ENCODE measurements around the gene FRS3. TPM values are rescaled to one million over a fixed set of nuclear protein-coding genes. Genes with fewer than 3 reads are reported as not detected.
A peak's percentile ranks its signal among the peaks of the same experiment; 100 is the strongest.

FRS3 gene
- total and polyA plus RNA-seq, 2 of the 13 experiments (the other 11 are each of a cell fraction or from before 2014, with no cell fraction given), result 3.0 to 7.4 TPM

- TF ChIP-seq, protein P1, sequence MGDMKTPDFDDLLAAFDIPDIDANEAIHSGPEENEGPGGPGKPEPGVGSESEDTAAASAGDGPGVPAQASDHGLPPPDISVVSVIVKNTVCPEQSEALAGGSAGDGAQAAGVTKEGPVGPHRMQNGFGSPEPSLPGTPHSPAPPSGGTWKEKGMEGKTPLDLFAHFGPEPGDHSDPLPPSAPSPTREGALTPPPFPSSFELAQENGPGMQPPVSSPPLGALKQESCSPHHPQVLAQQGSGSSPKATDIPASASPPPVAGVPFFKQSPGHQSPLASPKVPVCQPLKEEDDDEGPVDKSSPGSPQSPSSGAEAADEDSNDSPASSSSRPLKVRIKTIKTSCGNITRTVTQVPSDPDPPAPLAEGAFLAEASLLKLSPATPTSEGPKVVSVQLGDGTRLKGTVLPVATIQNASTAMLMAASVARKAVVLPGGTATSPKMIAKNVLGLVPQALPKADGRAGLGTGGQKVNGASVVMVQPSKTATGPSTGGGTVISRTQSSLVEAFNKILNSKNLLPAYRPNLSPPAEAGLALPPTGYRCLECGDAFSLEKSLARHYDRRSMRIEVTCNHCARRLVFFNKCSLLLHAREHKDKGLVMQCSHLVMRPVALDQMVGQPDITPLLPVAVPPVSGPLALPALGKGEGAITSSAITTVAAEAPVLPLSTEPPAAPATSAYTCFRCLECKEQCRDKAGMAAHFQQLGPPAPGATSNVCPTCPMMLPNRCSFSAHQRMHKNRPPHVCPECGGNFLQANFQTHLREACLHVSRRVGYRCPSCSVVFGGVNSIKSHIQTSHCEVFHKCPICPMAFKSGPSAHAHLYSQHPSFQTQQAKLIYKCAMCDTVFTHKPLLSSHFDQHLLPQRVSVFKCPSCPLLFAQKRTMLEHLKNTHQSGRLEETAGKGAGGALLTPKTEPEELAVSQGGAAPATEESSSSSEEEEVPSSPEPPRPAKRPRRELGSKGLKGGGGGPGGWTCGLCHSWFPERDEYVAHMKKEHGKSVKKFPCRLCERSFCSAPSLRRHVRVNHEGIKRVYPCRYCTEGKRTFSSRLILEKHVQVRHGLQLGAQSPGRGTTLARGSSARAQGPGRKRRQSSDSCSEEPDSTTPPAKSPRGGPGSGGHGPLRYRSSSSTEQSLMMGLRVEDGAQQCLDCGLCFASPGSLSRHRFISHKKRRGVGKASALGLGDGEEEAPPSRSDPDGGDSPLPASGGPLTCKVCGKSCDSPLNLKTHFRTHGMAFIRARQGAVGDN (CRISPR knock-in tag; IDR thresholded peaks at IDR 0.05), result peak; percentile 73
- TF ChIP-seq ZKSCAN8 (CRISPR knock-in tag; IDR thresholded peaks at IDR 0.05; ENCODE audit: borderline replicate concordance) (0 out of 2 replicates have a peak, but pooled peaks have one; percentile 25), ARID2 (CRISPR knock-in tag; IDR thresholded peaks at IDR 0.05; ENCODE audit: borderline replicate concordance) (no peak), SALL2 (CRISPR knock-in tag; IDR thresholded peaks at IDR 0.05) (0 out of 2 replicates have a peak, but pooled peaks have one; percentile 29), FOXC1 (CRISPR knock-in tag; IDR thresholded peaks at IDR 0.05; ENCODE audit: borderline replicate concordance) (no peak; the same call in 1 of the 2 replicates), ZNF670 (CRISPR knock-in tag; IDR thresholded peaks at IDR 0.05; ENCODE audit: borderline replicate concordance) (no peak), NR3C1 (CRISPR knock-in tag; IDR thresholded peaks at IDR 0.05) (no peak), SIX4 (CRISPR knock-in tag; IDR thresholded peaks at IDR 0.05) (0 out of 2 replicates have a peak, but pooled peaks have one; percentile 11), TRIM24 (CRISPR knock-in tag; IDR thresholded peaks at IDR 0.05) (no peak), CCAR2 (optimal IDR thresholded peaks at IDR 0.05; ENCODE audit: low read depth, low read length) (no peak), RXRA (CRISPR knock-in tag; IDR thresholded peaks at IDR 0.05) (peak; percentile 47; the same call in 1 of the 2 replicates), ADNP (CRISPR knock-in tag; IDR thresholded peaks at IDR 0.05) (no peak), REPIN1 (CRISPR knock-in tag; IDR thresholded peaks at IDR 0.05; ENCODE audit: borderline replicate concordance, low read depth) (peak; percentile 43; the same call in 1 of the 2 replicates), GABPA (IDR thresholded peaks at IDR 0.05; ENCODE audit: low read depth, low read length) (no peak), GABPA (CRISPR knock-in tag; IDR thresholded peaks at IDR 0.05; ENCODE audit: low read depth) (peak; percentile 46; the same call in 1 of the 2 replicates)
- TF ChIP-seq, protein P2, sequence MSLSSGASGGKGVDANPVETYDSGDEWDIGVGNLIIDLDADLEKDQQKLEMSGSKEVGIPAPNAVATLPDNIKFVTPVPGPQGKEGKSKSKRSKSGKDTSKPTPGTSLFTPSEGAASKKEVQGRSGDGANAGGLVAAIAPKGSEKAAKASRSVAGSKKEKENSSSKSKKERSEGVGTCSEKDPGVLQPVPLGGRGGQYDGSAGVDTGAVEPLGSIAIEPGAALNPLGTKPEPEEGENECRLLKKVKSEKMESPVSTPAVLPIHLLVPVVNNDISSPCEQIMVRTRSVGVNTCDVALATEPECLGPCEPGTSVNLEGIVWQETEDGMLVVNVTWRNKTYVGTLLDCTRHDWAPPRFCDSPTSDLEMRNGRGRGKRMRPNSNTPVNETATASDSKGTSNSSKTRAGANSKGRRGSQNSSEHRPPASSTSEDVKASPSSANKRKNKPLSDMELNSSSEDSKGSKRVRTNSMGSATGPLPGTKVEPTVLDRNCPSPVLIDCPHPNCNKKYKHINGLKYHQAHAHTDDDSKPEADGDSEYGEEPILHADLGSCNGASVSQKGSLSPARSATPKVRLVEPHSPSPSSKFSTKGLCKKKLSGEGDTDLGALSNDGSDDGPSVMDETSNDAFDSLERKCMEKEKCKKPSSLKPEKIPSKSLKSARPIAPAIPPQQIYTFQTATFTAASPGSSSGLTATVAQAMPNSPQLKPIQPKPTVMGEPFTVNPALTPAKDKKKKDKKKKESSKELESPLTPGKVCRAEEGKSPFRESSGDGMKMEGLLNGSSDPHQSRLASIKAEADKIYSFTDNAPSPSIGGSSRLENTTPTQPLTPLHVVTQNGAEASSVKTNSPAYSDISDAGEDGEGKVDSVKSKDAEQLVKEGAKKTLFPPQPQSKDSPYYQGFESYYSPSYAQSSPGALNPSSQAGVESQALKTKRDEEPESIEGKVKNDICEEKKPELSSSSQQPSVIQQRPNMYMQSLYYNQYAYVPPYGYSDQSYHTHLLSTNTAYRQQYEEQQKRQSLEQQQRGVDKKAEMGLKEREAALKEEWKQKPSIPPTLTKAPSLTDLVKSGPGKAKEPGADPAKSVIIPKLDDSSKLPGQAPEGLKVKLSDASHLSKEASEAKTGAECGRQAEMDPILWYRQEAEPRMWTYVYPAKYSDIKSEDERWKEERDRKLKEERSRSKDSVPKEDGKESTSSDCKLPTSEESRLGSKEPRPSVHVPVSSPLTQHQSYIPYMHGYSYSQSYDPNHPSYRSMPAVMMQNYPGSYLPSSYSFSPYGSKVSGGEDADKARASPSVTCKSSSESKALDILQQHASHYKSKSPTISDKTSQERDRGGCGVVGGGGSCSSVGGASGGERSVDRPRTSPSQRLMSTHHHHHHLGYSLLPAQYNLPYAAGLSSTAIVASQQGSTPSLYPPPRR (CRISPR knock-in tag; IDR thresholded peaks at IDR 0.05; ENCODE audit: borderline replicate concordance), result no peak
- TF ChIP-seq, protein P3, sequence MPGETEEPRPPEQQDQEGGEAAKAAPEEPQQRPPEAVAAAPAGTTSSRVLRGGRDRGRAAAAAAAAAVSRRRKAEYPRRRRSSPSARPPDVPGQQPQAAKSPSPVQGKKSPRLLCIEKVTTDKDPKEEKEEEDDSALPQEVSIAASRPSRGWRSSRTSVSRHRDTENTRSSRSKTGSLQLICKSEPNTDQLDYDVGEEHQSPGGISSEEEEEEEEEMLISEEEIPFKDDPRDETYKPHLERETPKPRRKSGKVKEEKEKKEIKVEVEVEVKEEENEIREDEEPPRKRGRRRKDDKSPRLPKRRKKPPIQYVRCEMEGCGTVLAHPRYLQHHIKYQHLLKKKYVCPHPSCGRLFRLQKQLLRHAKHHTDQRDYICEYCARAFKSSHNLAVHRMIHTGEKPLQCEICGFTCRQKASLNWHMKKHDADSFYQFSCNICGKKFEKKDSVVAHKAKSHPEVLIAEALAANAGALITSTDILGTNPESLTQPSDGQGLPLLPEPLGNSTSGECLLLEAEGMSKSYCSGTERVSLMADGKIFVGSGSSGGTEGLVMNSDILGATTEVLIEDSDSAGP (CRISPR knock-in tag; IDR thresholded peaks at IDR 0.05; ENCODE audit: borderline replicate concordance), result peak; percentile 65; the same call in 1 of the 2 replicates
- TF ChIP-seq, protein P4, sequence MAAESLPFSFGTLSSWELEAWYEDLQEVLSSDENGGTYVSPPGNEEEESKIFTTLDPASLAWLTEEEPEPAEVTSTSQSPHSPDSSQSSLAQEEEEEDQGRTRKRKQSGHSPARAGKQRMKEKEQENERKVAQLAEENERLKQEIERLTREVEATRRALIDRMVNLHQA (CRISPR knock-in tag; IDR thresholded peaks at IDR 0.05), result no peak
Observed at GRCh38 chr6:41741625-41742490, 37.8 kb downstream of the FRS3 start (continued).
